GM04504 (cell line): Measurements from ENCODE around the gene ANKRD55.
"Not testable (repeated sequence)": the region's sequence is repeated elsewhere in the genome, so short reads cannot be mapped to it uniquely, and the experiment has no call there.

Experiments
- DNase-seq: peaks from one replicate; pipeline ENCODE4 v3.0.0-alpha.2; 2012; ENCODE audit warnings: low read depth

Gene ANKRD55

DNA sequence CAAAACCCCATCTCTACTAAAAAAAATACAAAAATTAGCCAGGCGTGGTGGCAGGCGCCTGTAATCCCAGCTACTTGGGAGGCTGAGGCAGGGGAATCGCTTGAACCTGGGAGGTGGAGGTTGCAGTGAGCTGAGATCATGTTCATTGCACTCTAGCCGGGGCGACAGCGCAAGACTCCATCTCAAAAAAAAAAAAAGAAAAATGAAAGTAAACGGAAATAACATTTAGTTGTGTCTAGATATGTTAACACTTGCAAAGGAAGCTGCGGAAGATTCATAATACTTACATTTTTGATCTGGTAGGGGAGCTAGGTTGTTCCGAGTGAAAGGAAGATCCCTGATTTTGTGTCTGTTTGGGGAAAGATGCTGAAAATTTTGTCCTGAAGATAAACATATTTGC is 130.9 kb downstream of the ANKRD55 start:
- DNase-seq = not testable (repeated sequence)

DNA sequence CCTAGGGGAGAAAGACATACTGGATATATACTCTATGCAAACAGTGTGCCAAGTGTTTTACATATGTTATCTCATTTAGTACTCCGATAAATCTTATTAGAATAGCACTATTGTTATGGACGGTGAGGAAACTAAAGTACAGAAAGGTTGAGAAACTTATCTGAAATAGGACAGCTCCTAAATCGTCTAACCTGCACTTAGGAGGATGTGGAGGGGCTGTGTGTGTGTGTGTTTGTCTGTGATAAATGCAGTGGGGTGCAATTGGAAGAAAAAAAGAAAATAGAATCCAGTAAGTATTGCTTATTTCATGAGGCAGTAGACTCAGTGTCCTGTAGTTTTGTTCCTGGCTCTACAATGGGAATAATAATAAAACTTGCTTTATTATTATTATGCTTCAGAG is 131.9 kb downstream of the ANKRD55 start:
- DNase-seq = no peak

DNA sequence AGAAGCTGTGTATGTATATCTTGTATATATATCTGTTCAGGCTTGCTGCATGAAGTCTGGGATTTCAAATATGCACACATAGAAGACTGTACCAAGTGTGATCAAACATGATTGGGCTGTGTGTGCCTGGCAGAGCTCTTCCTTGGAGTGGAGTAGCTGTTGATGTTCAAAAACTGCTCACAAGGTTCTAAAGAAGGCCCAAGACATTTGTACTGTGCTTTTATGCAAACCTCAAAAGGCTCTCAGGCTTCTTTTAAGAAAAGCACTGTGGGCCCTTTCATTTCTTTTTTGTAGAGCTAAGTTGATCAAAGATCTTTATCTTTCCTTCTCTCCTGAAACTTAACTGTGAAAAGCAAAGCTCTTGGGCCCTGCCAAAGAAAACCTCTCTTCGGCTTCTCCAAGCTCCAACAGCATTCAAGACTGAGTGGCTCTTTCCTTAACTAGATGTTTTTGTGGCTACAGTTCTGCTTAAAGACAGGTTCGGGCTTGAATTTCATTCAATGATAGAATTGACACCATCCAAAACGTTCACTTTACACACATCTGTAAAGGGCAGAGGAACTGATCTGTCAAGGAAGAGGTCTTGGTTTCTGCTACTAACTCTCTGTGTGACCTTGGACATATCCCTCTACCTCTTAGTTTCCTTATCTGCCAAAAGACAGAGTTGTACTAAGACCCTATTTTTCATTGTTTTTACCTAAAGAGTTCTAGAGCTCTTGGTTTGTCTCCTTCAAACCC is 132.5 kb downstream of the ANKRD55 start:
- DNase-seq = no peak

DNA sequence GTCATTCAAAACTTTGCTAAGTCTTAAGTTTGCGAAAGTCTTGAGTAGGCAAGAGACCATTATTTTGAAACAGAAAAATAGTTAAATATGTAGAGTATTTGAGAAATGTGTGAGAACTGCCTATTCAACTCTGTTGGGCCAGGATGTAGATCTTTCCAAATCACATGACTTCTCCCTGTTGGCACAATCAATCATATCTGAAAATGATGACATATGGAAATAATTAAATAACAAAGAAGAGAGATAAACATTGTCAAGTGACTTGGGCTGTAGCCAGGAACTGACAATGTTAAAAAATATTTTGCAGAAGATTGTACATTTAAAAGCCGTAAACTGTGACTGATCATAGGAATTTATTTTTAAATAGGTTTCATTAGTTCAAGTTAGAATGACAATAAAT is 133.8 kb downstream of the ANKRD55 start:
- DNase-seq = peak; percentile 81

DNA sequence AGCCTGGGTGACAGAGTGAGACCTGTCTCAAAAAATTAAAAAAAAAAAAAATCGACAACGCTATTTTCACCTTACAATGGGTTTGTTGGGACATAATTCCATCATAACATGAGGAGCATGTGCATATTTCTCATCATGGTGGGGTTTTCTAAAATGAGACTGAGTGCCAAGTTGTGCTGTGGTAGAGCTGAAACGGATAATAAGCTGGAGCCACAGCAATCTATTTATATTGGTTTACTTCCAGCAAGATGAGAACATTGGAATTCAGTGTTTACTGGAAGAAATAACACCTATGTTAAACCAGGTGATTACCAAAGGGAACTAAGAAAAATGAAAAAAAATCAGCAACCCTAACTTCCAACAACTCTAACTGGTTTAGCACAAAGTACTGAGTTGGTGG is 136.1 kb downstream of the ANKRD55 start:
- DNase-seq = no peak

DNA sequence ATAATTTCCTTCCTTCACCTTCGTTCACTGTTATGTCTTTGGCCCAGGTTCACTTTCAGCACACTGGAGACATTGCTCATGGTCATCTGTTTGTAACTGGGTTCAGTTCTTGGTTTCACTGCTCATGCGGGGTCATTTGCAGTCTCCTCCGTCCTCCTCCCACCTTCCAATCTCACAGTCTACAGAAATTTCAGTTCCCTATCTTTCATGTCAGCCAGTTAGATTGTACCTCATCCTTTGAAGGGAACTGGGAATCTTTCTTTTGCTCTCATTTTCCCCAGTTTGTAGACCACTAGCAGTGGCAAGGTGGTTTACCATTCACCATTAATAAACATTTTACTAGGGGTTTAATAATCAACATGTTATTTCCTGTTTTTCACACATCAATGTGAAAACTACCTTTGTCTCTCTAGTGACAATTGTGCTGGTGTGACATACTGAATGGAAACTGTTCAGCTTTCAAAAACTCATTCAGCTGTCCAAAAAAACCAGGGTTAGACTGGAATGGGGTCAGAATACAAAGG is 137.5 kb downstream of the ANKRD55 start:
- no peak for DNase-seq

DNA sequence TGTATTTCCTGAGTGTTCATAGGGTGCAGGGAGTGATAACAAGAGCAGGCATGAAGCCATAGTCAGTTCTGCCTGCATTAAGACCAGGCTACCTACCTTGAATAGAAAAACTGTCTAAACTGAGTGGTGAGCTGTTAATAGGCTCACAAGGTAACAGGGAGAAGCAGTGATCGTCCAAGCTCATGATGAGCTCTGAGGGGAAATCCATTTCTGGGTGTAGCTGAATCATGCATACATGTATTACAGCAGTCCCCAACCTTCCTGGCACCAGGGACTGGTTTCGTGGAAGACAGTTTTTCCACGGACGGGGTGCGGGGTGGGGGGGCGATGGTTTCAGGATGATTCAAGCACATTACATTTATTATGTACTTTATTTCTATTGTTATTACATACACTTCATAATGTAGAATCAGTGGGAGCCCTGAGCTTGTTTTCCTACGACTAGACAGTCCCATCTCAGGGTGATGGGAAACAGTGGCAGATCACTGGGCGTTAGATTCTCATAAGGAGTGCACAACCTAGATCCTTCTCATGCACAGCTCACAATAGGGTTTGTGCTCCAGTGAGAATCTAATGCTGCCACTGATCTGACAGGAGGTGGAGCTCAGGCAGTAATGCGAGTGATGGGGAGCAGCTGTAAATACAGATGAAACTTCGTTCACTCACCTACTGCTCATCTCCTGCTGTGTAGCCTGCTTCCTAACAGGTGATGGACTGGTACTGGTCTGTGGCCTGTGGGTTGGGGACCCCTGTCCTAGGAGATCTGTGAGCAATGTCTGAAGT is 138.4 kb downstream of the ANKRD55 start:
- DNase-seq = no peak

DNA sequence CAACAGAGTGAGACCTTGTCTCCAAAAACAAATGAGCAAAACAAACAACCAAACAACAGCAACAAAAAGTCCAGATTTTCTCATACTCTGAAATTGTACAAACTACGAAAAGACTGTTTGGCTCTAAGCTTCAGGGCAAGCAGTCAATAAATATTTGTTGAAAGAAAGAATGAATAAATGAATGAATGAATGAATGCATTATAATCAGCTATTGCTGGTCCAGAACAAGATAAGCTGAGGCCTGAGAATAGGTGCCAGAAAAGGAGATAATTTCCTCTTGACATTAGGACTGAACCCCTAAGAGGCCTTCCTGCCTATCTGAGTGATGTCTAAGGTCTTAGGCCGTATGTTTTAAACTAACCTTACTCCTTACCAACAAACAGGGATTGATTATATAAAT is 139.2 kb downstream of the ANKRD55 start:
- DNase-seq = no peak

DNA sequence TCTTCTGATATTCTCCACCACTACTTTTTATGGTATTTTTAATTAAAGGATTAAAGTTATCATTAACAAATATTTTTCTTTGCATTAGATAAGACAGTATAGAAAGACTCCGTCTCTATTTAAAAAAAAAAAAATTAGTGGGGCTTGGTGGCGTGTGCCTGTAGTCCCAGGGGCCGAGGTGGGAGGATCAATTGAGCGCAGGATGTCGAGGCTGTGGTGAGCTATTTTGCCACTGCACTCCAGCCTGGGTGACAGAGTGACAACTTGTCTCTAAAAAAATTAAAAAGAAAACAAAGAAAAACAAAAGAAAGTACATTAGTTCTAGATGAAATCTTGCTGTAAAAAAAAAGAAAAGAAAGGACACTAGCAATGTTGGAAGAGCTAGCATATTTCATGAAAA is 141.0 kb downstream of the ANKRD55 start:
- no peak for DNase-seq

DNA sequence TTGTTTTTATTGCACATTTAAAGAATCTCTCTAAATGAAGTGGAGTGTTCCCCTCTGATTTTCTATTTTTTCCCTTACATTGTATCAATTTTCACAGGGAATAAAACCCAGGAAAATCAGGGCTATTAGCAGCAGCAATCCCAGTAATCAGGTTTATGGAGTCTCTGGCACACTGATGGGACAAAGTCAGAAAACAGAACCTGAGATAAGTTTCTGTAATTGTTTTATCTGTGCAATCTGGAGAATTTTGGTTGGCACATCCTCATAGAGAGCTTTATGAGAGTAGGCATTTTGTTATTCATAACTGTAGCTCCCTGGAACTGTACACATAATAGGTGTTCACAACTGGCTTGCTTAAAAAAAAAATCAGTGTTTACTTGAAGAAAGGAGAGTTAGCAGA is 141.5 kb downstream of the ANKRD55 start:
- DNase-seq = no peak

DNA sequence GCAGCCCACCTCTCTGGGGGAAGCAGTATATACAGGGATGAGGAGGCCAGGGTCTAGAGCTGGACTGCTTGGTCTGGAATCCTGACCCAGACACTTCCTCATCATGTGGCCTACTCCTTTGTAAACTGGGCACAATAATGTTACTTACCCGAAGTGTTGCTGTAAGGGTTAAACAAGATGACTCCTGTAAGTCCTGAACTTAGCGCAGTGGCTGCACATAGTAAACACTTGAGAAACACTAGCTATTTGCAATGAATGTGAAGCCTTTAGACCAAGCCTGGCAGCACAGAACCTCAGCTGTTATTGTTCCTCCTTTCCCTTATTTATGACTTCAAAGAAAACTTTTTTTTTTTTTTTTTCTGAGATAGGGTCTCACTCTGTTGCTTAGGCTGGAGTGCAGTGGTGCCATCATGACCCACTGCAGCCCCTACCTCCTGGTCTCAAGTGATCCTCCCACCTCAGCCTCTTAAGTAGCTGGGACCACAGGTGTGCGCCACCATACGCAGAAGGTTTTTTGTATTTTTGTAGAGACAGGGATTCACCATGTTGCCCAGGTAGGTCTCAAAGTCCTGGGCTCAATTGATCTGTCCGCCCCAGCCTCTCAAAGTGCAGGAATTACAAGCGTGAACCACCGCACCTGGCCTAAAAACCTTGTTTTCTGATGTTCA is 142.2 kb downstream of the ANKRD55 start:
- no peak for DNase-seq

DNA sequence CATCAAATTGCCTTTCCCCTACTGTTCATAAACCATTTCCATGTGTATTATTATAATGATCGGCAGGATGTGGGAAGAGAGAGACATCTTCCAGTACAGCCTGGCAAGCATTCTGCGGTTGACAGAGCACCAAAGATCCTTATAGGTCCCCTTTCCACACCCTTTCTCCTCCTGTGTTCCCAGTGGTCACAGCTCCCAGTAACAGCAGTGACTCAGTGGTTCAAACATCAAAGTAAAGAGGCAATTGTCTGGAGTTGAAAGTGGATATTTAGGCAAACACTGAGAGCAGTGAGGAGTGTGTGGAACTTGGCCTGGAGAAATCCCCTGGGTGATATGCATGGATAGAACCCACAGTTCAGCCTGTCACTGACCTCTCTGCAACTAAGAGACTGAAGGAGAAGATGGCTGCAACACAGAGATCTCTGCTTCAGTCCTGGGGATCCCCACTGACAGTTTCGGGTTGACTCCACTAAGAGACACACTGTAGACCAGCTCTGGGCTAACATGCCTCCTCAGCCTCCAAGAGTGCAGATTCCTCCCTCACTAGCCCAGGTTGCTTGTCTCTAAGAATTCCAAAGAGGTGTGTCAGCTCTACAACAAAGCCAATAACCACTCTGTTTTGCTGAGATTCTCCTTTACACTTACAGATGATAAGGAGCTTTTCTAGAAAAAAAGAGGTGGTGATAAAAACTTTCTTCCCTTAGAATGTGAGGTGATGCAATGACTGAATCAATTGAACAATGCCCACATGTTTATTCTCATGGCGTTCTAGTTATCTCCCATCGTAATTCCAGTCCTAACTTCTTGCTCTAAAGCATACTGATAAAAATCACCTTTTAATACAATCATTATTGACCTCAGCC is 143.9 kb downstream of the ANKRD55 start:
- DNase-seq = no peak

DNA sequence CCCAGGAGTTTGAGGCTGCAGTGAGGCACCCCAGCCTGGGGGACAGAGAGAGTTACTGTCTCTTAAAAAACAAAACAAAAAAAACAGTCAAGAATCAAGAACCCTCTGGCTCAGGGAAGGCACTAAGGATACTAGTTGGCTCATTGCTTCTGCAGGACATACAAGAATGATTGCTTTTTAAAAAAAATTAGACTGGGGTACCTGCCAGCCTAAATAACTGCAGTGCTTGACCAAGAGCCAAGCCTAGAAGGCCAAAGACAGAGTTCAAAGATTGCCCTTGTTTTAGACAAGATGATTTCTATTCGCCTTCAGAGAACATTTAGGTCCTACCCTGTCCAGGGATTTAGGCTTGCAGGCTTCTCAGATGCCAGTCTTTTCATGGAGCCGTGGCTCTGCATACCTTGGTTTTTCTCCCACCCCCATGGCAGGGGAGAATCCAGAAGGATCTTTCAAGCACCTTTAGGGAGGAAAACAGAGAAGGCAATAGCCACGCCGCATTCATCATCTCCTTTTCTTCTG is 144.6 kb downstream of the ANKRD55 start:
- no peak for DNase-seq

DNA sequence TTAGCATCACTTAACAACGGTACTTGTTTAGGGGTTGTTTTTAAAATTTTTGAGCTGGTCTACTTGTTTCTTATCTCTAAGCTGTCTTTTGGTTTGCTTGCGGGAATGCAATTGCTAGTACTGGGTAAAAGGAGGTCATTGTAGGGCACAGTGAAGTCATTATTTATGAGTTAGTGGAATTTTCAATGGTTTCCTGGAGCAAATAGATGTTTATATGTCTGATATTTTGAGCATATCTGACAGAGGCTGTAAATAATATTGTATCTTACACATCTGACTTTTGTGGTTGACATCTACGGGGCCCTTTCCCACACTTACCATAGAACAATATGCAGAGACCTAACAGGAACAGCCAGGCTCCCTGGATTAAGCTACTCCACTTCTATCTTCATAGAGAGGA is 147.9 kb downstream of the ANKRD55 start:
- DNase-seq = no peak

DNA sequence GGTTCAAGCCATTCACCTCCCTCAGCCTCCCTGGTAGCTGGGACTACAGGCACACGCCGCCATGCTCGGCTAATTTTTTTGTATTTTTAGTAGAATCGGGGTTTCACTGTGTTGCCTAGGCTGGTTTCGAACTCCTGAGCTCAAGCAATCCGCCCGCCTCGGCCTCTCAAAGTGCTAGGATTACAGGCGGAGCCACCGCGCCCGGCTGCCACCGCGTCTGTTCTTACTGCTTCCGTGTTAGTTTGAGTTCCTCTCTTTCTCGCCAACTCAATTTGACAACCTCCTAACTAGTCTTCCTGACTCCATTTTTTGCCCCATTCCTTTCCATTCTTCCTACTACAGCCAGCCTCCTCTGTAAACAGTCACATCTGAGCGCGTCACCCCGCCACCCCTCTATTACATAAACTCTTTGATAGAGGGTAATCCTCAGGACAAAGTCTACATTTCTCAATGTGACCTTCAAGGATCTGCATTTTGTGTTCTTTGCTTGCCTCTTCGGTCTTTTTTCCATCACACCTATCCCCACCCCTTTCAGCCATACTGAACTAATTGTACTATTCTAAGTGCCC is 149.8 kb downstream of the ANKRD55 start:
- DNase-seq = no peak

DNA sequence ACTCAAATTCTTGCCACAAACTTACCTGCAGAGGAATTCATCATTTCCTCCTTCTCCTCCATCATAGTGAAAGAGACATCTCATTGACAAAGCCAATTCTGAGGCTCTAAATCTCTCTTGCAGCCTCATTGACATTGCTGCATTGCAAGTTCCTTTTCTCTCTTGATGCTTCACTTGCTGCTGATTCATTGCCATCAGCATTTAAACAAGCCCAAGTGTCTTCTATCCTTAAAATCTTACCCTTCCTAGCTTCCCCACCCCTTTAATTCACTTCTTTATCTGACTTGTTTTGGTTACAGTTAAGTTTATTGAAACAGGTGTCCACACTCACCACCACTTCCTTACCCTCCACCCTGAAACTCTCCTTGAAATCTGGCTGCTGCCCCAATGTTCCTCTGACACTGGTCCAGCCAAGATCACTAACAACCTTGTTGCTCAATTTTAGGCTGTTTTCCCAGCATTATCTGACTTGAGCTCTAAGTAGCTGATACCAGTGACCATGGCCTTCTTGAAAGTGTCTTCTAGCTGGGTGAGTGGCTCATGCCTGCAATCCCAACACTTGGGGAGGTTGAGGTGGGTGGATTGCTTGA is 152.0 kb downstream of the ANKRD55 start:
- not testable (repeated sequence) for DNase-seq

DNA sequence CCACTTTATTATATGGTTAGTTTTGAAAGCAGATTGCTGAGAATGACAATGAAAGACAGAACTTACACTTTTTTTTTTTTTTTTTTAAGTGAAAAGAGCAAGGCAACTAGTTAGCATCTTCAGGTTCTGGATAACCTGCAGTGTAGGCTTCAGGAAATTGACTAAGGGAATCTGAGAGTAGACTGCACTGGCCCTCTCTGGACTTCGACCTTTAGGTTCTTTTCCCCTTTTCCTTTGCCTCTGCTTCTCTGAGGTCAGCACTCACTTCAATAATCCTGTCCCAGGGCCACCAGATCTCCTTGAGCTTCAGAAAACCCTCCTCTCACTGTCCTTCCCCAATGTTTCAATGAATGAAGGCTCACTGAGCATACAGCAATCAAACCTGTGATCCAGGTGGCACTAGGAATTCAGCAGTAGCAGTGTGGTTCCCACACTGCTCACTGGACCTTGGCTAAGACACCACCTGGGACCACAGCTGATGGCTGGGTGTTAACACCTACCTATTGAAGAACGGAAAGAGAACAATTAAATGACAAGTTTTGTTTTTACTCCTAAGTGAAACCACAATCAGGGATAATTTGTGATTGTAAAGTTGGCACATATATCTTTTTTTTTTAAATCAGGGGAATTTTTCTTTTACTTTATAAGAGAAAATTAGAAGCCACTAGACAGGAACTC is 152.6 kb downstream of the ANKRD55 start:
- DNase-seq = no peak

DNA sequence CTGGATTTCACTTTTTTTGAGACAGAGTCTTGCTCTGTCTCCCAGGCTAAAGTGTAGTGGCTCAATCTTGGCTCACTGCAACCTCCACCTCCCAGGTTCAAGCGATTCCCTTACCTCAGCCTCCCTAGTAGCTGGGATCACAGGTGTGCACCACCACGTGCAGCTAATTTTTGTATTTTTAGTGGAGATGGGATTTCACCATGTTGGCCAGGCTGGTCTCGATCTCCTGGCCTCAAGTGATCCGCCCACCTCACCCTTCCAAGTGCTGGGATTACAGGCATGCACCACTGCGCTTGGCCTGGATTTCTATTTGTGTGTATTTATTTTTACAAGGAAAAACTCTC is 154.0 kb downstream of the ANKRD55 start:
- not testable (repeated sequence) for DNase-seq

DNA sequence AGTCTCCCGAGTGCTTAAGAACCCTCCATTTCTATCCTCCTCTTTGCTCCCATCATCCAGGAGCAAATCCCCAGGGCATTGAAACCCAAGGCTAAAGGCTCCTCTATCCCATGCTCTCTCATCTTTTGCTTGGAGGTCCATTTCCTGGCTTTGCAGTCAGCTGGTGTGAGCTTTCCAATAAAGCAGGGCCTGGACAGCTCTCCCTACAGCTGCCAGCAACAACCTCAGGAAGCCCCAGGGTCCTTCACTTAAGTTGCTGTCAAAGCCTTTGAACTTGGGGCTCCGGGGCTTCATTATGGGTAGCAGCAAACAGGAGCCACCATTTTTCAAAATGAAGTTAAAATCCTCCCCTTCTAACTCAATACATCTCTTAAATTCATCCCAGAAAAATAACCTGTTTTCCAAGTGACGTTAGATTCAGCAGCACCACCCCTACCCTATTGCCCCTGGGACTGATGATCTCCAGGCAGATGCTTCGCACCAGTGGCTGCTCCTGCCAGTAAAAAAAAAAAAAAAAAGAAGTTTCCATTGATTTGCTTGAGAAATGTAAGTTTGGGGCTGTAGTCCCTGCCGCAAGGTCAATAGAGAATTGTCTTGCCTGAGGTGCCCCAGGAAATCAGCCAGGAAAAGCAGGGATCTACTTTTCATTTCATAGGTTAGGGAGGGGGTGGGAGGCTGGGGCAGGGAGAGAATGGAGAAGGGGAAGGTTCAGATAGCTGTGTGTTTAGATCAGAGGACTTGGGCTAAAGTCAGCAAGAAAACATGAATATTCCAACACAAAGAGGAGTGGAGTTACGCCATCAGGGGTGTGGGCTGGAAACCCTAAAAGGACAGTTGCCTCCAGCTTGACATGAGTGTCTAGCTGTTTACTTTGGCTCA is 154.6 kb downstream of the ANKRD55 start:
- no peak for DNase-seq
